Ascending aorta (tissue), 2 donors: ENCODE measurements around the gene ZFYVE9. TPM values are rescaled to one million over a fixed set of nuclear protein-coding genes. Genes with fewer than 3 reads are reported as not detected.

Experiments used
- DNase-seq, 2 donors: peaks; one replicate each; pipeline ENCODE4 v3.0.0-alpha.2; 2019; ENCODE audit warnings: low spot score in 2 of 2
- H3K27ac ChIP-seq, 2 donors: fragments of 200-600 bp; sonication (generic); one replicate each; pipeline ENCODE4 v1.5.1; 2016 to 2017; ENCODE audit warnings: mild to moderate bottlenecking in 1 of 2
- H3K27me3 ChIP-seq: fragments of 200-600 bp; sonication (generic); one replicate; pipeline ENCODE4 v1.5.1; 2017
- H3K36me3 ChIP-seq, 2 donors: fragments of 200-600 bp; sonication (generic); one replicate each; pipeline ENCODE4 v1.5.1; 2016
- H3K4me1 ChIP-seq, 2 donors: fragments of 200-600 bp; sonication (generic); one replicate each; pipeline ENCODE4 v1.5.1; 2016 to 2017; ENCODE audit warnings: mild to moderate bottlenecking in 1 of 2
- H3K4me3 ChIP-seq, 2 donors: fragments of 200-600 bp; sonication (generic); one replicate each; pipeline ENCODE4 v1.5.1; 2016 to 2017; ENCODE audit warnings: mild to moderate bottlenecking in 1 of 2
- H3K9me3 ChIP-seq, 2 donors: fragments of 200-600 bp; sonication (generic); one replicate each; pipeline ENCODE4 v1.5.1; 2016
- intact Hi-C: fragments of 100-400 bp; cut with DNase I; formaldehyde crosslinking; loops from one replicate; pipeline ENCODE4 v1.15.1; 2023
- total RNA-seq: library from RNA; depleted of rRNA; stranded (reverse); fragments of >200 nt; gene quantifications from one replicate; pipeline ENCODE4 v1.1.0, GENCODE V29; 2016
- TF ChIP-seq, protein P1 (sequence below), 3 experiments: fragments of 200-600 bp in 2 of 3; fragments of 450-650 bp in 1 of 3; sonication (generic) in 2 of 3; IDR thresholded peaks; one replicate each; pipeline ENCODE4 v1.5.1; 2016 to 2019; ENCODE audit warnings: antibody characterized with exemption in 3 of 3, mild to moderate bottlenecking in 1 of 3, moderate library complexity in 1 of 3

Gene ZFYVE9
- total RNA-seq, 1 donor from 2014 or later = 8.1 TPM

DNA sequence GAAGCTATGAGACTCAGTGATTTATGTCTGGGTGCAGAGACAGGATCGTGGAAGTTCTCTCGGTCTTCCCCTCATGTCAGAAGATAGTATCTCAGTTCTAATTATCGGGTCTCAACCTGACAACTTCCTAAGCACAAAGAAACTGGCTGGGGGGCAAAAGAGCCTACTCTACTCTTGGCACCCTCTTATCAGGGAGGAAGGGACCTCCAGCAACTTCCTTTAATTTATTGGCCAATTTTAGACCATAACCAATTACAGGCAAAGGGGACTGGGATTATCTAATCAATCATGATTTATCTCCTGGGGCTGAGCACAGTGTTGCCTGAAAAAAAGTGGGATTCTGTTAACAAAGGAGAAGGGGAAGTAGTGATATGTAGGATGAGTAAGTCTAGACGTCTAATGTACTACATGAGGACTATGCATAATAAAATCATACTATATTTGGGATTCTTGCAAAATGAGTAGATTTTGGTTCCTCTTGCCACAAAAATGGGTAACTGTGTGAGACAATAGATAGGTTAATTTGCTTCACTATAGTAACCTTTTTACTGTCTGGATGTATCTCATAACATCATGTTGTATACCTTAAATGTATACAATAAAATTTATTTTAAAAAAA lies 98.8 kb downstream of the ZFYVE9 start:
- TF ChIP-seq, protein P1, sequence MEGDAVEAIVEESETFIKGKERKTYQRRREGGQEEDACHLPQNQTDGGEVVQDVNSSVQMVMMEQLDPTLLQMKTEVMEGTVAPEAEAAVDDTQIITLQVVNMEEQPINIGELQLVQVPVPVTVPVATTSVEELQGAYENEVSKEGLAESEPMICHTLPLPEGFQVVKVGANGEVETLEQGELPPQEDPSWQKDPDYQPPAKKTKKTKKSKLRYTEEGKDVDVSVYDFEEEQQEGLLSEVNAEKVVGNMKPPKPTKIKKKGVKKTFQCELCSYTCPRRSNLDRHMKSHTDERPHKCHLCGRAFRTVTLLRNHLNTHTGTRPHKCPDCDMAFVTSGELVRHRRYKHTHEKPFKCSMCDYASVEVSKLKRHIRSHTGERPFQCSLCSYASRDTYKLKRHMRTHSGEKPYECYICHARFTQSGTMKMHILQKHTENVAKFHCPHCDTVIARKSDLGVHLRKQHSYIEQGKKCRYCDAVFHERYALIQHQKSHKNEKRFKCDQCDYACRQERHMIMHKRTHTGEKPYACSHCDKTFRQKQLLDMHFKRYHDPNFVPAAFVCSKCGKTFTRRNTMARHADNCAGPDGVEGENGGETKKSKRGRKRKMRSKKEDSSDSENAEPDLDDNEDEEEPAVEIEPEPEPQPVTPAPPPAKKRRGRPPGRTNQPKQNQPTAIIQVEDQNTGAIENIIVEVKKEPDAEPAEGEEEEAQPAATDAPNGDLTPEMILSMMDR (IDR thresholded peaks at IDR 0.05) = no peak
- Histone ChIP-seq H3K4me3 (no peak overlapping the region), H3K27me3 (no peaks in the 10 kb centered on the region), H3K27ac (no peak overlapping the region), H3K9me3 (no peaks in the 10 kb centered on the region), H3K36me3 (peaks cover 0 to 4% of the 10 kb centered on the region in 2 donors), H3K4me1 (no peaks in the 10 kb centered on the region)
- no peak for DNase-seq
- intact Hi-C loops = no loop called here

DNA sequence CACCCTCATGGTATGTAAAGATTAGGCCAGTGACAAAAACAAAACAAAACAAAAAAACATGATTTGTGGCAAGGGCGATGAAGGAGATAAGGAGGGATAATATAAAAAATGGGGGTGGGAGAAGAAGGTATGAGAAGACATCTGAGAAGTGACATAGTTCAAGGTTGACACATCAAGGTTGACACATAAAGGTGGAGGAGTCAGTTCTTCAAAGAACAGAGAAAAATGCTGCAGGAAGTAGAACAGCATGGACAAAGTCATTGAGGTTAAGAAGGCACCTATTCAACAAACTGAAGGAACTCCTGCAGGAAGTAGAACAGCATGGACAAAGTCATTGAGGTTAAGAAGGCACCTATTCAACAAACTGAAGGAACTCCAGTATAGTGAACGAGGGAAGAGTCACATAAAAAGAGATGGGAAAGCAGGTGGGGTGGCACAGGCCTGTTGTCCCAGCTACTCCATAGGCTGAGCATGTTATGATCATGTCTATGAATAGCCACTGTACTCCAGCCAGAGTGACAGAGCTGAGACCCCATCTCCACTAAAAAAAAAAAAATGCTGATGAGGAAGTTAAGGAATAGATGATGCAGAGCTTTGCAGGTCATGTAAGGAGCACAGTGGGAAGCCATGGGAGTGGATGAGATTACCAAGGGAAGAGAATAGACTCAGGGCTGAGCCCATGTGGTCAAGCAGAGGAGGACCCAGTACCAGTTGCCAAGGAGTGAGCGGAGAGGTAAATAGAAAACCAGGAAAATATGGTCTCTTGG lies 101.5 kb downstream of the ZFYVE9 start:
- Histone ChIP-seq H3K36me3 (no peaks in the 10 kb centered on the region), H3K4me3 (no peak overlapping the region), H3K27ac (no peak overlapping the region), H3K27me3 (no peaks in the 10 kb centered on the region), H3K4me1 (no peaks in the 10 kb centered on the region), H3K9me3 (no peaks in the 10 kb centered on the region)
- TF ChIP-seq, protein P1 (IDR thresholded peaks at IDR 0.05) = no peak
- DNase-seq = no peak
- intact Hi-C loops = no loop called here

DNA sequence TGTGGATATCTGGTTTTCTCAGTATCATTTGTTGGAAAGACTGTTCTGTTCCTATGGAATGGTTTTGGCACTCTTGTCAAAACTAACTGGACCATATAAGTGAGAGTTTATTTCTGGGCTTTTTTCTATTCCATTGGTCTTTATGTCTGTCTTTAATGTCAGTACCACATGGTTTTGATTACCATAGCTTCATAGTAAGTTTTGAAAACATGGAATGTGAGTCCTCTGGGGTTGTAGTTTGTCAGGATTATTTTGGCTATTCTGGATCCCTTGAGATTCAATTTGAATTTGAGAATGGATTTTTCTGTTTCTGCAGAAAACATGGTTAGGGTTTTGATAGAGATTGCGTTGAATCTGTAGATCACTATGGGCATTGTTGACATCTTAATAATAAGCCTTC lies 107.9 kb downstream of the ZFYVE9 start:
- Histone ChIP-seq H3K27me3 (no peaks in the 10 kb centered on the region), H3K36me3 (no peaks in the 10 kb centered on the region), H3K9me3 (no peaks in the 10 kb centered on the region), H3K4me3 (no peak overlapping the region), H3K27ac (no peak overlapping the region), H3K4me1 (no peaks in the 10 kb centered on the region)
- intact Hi-C loops = no loop called here
- DNase-seq = no peak
- TF ChIP-seq, protein P1 (IDR thresholded peaks at IDR 0.05) = no peak

DNA sequence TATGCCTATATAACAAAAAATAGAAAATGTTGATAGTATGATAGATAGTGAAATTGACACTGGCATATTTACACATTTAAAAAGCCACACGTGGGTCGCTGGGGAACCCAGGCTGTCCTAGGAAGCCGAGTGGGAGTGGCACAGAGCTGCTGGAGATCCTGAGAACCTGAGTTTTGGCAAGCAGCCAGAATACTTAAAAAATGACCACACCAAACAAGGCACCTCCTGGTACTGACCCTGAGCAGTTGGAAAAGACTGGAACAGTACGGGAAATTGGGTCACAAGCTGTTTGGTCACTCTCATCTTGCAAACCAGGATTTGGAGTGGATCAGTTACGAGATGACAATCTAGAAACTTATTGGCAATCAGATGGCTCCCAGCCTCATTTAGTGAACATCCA lies 111.5 kb downstream of the ZFYVE9 start:
- Histone ChIP-seq H3K4me1 (no peaks in the 10 kb centered on the region), H3K9me3 (no peaks in the 10 kb centered on the region), H3K4me3 (no peak overlapping the region), H3K27me3 (no peaks in the 10 kb centered on the region), H3K36me3 (no peaks in the 10 kb centered on the region), H3K27ac (no peak overlapping the region)
- no peak for DNase-seq
- intact Hi-C loops = no loop called here
- TF ChIP-seq, protein P1 (IDR thresholded peaks at IDR 0.05) = no peak

DNA sequence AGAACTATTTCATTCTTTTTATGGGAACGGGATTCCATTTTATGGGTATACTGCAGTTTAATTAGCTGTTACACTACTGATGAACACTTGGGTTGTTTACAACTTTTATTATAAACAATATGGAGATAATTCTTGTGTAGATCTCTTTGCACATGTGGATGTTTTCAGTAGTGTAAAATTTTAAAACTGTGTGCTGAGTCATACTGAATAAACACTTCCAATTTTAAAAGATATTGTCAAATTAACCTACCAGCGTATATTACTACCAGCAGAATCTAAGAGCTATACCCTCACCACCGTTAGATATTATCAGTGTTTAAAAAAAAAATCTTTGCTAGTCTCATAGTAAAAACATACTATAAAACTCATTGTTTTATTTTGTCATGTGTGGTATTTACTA lies 118.0 kb downstream of the ZFYVE9 start:
- intact Hi-C loops = loop anchor here (5.0 kb wide), 1 partner anchor 118 kb away; the partner anchor contains the start of gene ZFYVE9
- DNase-seq = no peak
- no peaks in the 10 kb centered on the region for H3K27me3 ChIP-seq
- no peaks in the 10 kb centered on the region for H3K9me3 ChIP-seq
- H3K36me3 ChIP-seq = no peaks in the 10 kb centered on the region
- H3K4me1 ChIP-seq = no peaks in the 10 kb centered on the region
- TF ChIP-seq, protein P1 (IDR thresholded peaks at IDR 0.05) = no peak
- no peak overlapping the region for H3K27ac ChIP-seq
- no peak overlapping the region for H3K4me3 ChIP-seq
